HepG2 (cell line): ENCODE results near the gene TMEM250. TPM values are rescaled to one million over a fixed set of nuclear protein-coding genes. Genes with fewer than 3 reads are reported as not detected.
A peak's percentile ranks its signal among the peaks of the same experiment; 100 is the strongest.

ENCODE experiments used
- ATAC-seq: fragments of 200-7000 bp; cut with Tn5 transposase; 3 replicates; pipeline ENCODE4 v1.9.1; 2020; ENCODE audit warnings: mild to moderate bottlenecking, moderate library complexity
- BruUV-seq: library from RNA; stranded (reverse); fragments of 400-500 nt; replicated peaks from 2 replicates; lab custom pipeline; 2021; lab: Mats Ljungman, UMichigan
- CTCF ChIA-PET: fragments of 300-600 bp; formaldehyde crosslinking; extraction: SDS; loops from one replicate; lab custom pipeline; 2021; ENCODE audit warnings: low total read pairs, inconsistent platforms, low intra/inter-chr PET ratio; lab: Yijun Ruan, JAX
- POLR2A ChIA-PET: fragments of 350-600 bp; sonication (Branson Sonifier 250); formaldehyde crosslinking; loops from one replicate; lab custom pipeline; 2020; ENCODE audit warnings: antibody characterized with exemption, inconsistent platforms; lab: Yijun Ruan, JAX
- DNase-seq: peaks from one replicate; pipeline ENCODE4 v3.0.0-alpha.2; 2015; ENCODE audit warnings: low spot score
- FAIRE-seq: peaks from 3 replicates; lab custom pipeline; 2011; peaks lifted over from hg19 to GRCh38; lab: Jason Lieb, UNC
- H2AFZ ChIP-seq: one replicate; pipeline ENCODE4 v1.6.1; 2011; ENCODE audit warnings: low read length, inconsistent platforms
- H3K27ac ChIP-seq: fragments of 300-600 bp; 3 replicates; pipeline ENCODE4 v1.8.0; 2011; ENCODE audit warnings: mixed run types, mild to moderate bottlenecking, mixed read lengths, low read length, inconsistent platforms; ENCODE audit not compliant: insufficient read depth; ENCODE audit errors: extremely low read length
- H3K27me3 ChIP-seq, 2 experiments: fragments of 200-600 bp in 1 of 2; 2 replicates in 1 of 2; 3 replicates in 1 of 2; pipeline versions ENCODE4 v1.6.0 to v1.8.0; 2011; ENCODE audit warnings: low read length in 2 of 2, mild to moderate bottlenecking in 2 of 2, moderate library complexity in 2 of 2, inconsistent platforms in 1 of 2; ENCODE audit not compliant: insufficient read depth in 2 of 2, control insufficient read depth in 1 of 2
- H3K36me3 ChIP-seq, 2 experiments: fragments of 200-600 bp in 1 of 2; replicated peaks in 1 of 2; 2 replicates in 1 of 2; 3 replicates in 1 of 2; pipeline versions ENCODE4 v1.5.1 to v1.8.0; 2011; ENCODE audit warnings: low read length in 2 of 2, inconsistent platforms in 1 of 2; ENCODE audit not compliant: insufficient read depth in 2 of 2, control insufficient read depth in 1 of 2
- H3K4me1 ChIP-seq: 2 replicates; pipeline ENCODE4 v1.5.1; 2012; ENCODE audit warnings: low read length, inconsistent platforms; ENCODE audit not compliant: insufficient read depth
- H3K4me2 ChIP-seq: 2 replicates; pipeline ENCODE4 v1.6.0; 2011; ENCODE audit warnings: low read depth, low read length, inconsistent platforms
- H3K4me3 ChIP-seq, 3 experiments: fragments of 200-600 bp in 1 of 3; sonication (generic), shearing (Covaris generic) in 1 of 3; replicated peaks in 1 of 3; 2 replicates each; pipeline ENCODE4 v1.5.1; 2011 to 2016; ENCODE audit warnings: low read length in 3 of 3, inconsistent platforms in 2 of 3, low read depth in 2 of 3, mild to moderate bottlenecking in 2 of 3, control low read depth in 1 of 3, mixed read lengths in 1 of 3; ENCODE audit not compliant: insufficient read depth in 1 of 3
- H3K79me2 ChIP-seq: one replicate; pipeline ENCODE4 v1.6.1; 2011; ENCODE audit warnings: low read length, inconsistent platforms; ENCODE audit not compliant: insufficient read depth
- H3K9ac ChIP-seq: 2 replicates; pipeline ENCODE4 v1.6.0; 2011; ENCODE audit warnings: mild to moderate bottlenecking, low read depth, low read length, inconsistent platforms; ENCODE audit not compliant: insufficient read depth
- H3K9me3 ChIP-seq: 2 replicates; pipeline ENCODE4 v1.5.1; 2012; ENCODE audit warnings: mild to moderate bottlenecking, low read length
- H4K20me1 ChIP-seq: 2 replicates; pipeline ENCODE4 v1.6.0; 2011; ENCODE audit warnings: inconsistent platforms, mild to moderate bottlenecking, low read length, moderate library complexity; ENCODE audit not compliant: insufficient read depth
- AGO2 ChIP-seq: fragments of 200-400 bp; formaldehyde crosslinking; optimal IDR thresholded peaks from 2 replicates; pipeline ENCODE3; 2017; ENCODE audit warnings: mild to moderate bottlenecking, low read depth, low read length, moderate library complexity
- AKAP8 ChIP-seq: sonication (generic); formaldehyde crosslinking; IDR thresholded peaks from 2 replicates; pipeline ENCODE4 v1.5.1; 2020; ENCODE audit warnings: mild to moderate bottlenecking, missing genetic modification reagents
- ATF4 ChIP-seq, 2 experiments: fragments of 450-650 bp in 1 of 2; sonication (generic) in 1 of 2; formaldehyde crosslinking; IDR thresholded peaks; 2 replicates each; pipeline versions ENCODE4 v1.5.0 to v1.8.0; 2020 to 2022; ENCODE audit warnings: mild to moderate bottlenecking in 1 of 2, missing genetic modification reagents in 1 of 2
- GABPB1 ChIP-seq: IDR thresholded peaks from 2 replicates; pipeline ENCODE4 v1.6.1; 2016; ENCODE audit warnings: mild to moderate bottlenecking, missing genetic modification reagents, moderate library complexity, missing compliant biosample characterization
- JUNB ChIP-seq: sonication (generic); formaldehyde crosslinking; IDR thresholded peaks from 2 replicates; pipeline ENCODE4 v1.8.0; 2022; ENCODE audit warnings: missing genetic modification reagents, mild to moderate bottlenecking, borderline replicate concordance
- NFIC ChIP-seq: IDR thresholded peaks from 2 replicates; pipeline ENCODE4 v1.6.1; 2012; ENCODE audit warnings: mild to moderate bottlenecking, low read length, inconsistent platforms
- PHF8 ChIP-seq: sonication (generic); formaldehyde crosslinking; IDR thresholded peaks from 2 replicates; pipeline ENCODE4 v1.5.0; 2020; ENCODE audit warnings: missing genetic modification reagents
- PPARG ChIP-seq: conservative IDR thresholded peaks from 2 replicates; pipeline ENCODE4 v1.6.1; 2016; ENCODE audit warnings: missing biosample characterization, missing genetic modification reagents
- REL ChIP-seq: sonication (generic); formaldehyde crosslinking; conservative IDR thresholded peaks from 2 replicates; pipeline ENCODE4 v1.8.0; 2022; ENCODE audit warnings: mild to moderate bottlenecking, missing genetic modification reagents, moderate library complexity
- SOX13 ChIP-seq, 3 experiments: fragments of 450-650 bp in 1 of 3; sonication (generic) in 1 of 3; formaldehyde crosslinking in 1 of 3; IDR thresholded peaks in 2 of 3; conservative IDR thresholded peaks in 1 of 3; 2 replicates each; pipeline versions ENCODE4 v1.5.0 to v1.6.1; 2016 to 2020; ENCODE audit warnings: antibody characterized with exemption in 1 of 3, mild to moderate bottlenecking in 1 of 3, missing compliant biosample characterization in 1 of 3, missing genetic modification reagents in 1 of 3, moderate library complexity in 1 of 3
- TERF1 ChIP-seq: sonication (generic); formaldehyde crosslinking; IDR thresholded peaks from 2 replicates; pipeline ENCODE4 v1.8.0; 2022; ENCODE audit warnings: mild to moderate bottlenecking, missing genetic modification reagents, moderate library complexity
- ZBTB38 ChIP-seq: sonication (generic); formaldehyde crosslinking; IDR thresholded peaks from 2 replicates; pipeline ENCODE4 v1.5.1; 2020; ENCODE audit warnings: mild to moderate bottlenecking, missing genetic modification reagents
- ZNF34 ChIP-seq: sonication (generic); formaldehyde crosslinking; IDR thresholded peaks from 2 replicates; pipeline ENCODE4 v1.4.0; 2020; ENCODE audit warnings: mild to moderate bottlenecking, missing genetic modification reagents, borderline replicate concordance
- ZNF451 ChIP-seq: sonication (generic); formaldehyde crosslinking; IDR thresholded peaks from 2 replicates; pipeline ENCODE4 v1.5.0; 2020; ENCODE audit warnings: mild to moderate bottlenecking, missing genetic modification reagents
- ZNF512B ChIP-seq: sonication (generic); formaldehyde crosslinking; IDR thresholded peaks from 2 replicates; pipeline ENCODE4 v1.5.1; 2020; ENCODE audit warnings: missing genetic modification reagents, mild to moderate bottlenecking, borderline replicate concordance
- ZNF7 ChIP-seq: IDR thresholded peaks from 2 replicates; pipeline ENCODE4 v1.6.1; 2016; ENCODE audit warnings: missing biosample characterization, missing genetic modification reagents
- ZNF800 ChIP-seq: sonication (generic); formaldehyde crosslinking; IDR thresholded peaks from 2 replicates; pipeline ENCODE4 v1.4.0; 2020; ENCODE audit warnings: missing genetic modification reagents
- WGBS: methylation state at CpG from one replicate; pipeline ENCODE4 v1.1.6; 2017; ENCODE audit warnings: low lambda C conversion rate; 5-methylcytosine and 5-hydroxymethylcytosine counted together
- in situ Hi-C: cut with HindIII; loops from 2 replicates; pipeline ENCODE4 v1.10.0; 2017; ENCODE audit warnings: low pct_unique_long_range_greater_than_20kb; ENCODE audit not compliant: extremely low pct_ligation_motif_present
- intact Hi-C: fragments of 100-400 bp; cut with micrococcal nuclease; formaldehyde crosslinking; loops from one replicate; pipeline ENCODE4 v1.10.0; 2022; ENCODE audit not compliant: unreplicated experiment
- polyA plus RNA-seq, 8 experiments: library from polyadenylated mRNA; depleted of rRNA in 3 of 8; stranded (reverse) in 7 of 8; unstranded in 1 of 8; fragments of >200 nt; fragmentation: Illumina TruSeq in 4 of 8; extraction: Trizol in 4 of 8; gene quantifications; 2 replicates each; pipeline versions ENCODE4 v1.2.1 to v1.2.3, GENCODE V29; 2011 to 2016; ENCODE audit warnings: low read depth in 4 of 8, missing spikeins in 1 of 8, mixed read lengths in 1 of 8; ENCODE audit not compliant: insufficient read depth in 1 of 8
- total RNA-seq, 5 experiments: library from RNA; depleted of rRNA; stranded (reverse); fragments of >200 nt; fragmentation: Illumina TruSeq; extraction: Trizol; gene quantifications; 2 replicates each; pipeline ENCODE4 v1.2.3, GENCODE V29; 2016; ENCODE audit warnings: low read depth in 1 of 5

The TMEM250 gene
- total and polyA plus RNA-seq, 2 of the 13 experiments (the other 11 are each of a cell fraction or from before 2014, with no cell fraction given), result 5.5 to 13.9 TPM

GRCh38 chr9:136120438-136120844 lies 1.8 kb upstream of the TMEM250 start:
- Histone ChIP-seq H3K9ac (no peak overlapping the region), H3K9me3 (peaks cover 6% of the 10 kb centered on the region; the same call in 1 of the 2 replicates), H4K20me1 (0 out of 2 replicates have a peak, but pooled peaks cover 2% of the 10 kb centered on the region), H2AFZ (no peak overlapping the region), H3K27me3 (0 out of 5 replicates have a peak, but pooled peaks cover 0 to 13% of the 10 kb centered on the region in 2 experiments), H3K4me1 (peaks cover 40% of the 10 kb centered on the region), H3K79me2 (no peaks in the 10 kb centered on the region), H3K4me2 (peak overlapping the region; percentile 96), H3K27ac (peak overlapping the region; percentile 96), H3K36me3 (no peaks in the 10 kb centered on the region), H3K4me3 (peak overlapping the region in 1 of 3 experiments; percentile 83; a peak in 3 of 6 replicates)
- ATAC-seq (no peak), FAIRE-seq (no peak), DNase-seq (no peak)
- in situ Hi-C loops, result loop anchor here (10.0 kb wide), 1 partner anchor 256 kb away; no protein-coding TSS in a partner anchor
- ChIA-PET POLR2A (interaction anchor here (0.9 to 3.4 kb wide), 8 partner anchors 15 to 159 kb away, joined by 3 to 41 read pairs (median 6); partner anchors contain the start of gene UBAC1), CTCF (interaction anchor here (1.7 kb wide), 1 partner anchor 256 kb away, joined by 5 read pairs; no protein-coding TSS in a partner anchor)
- 51% methylated on average over 10 of the region's 18 CpGs for WGBS
- BruUV-seq, result no TSS peak
- intact Hi-C loops, result no loop called here
- TF ChIP-seq AGO2 (peak; percentile 80), PHF8 (CRISPR knock-in tag) (no peak), GABPB1 (CRISPR knock-in tag) (no peak), SOX13 (IDR thresholded peaks at IDR 0.05) (no peak), SOX13 (CRISPR knock-in tag; conservative IDR thresholded peaks at IDR 0.05 in 1 of 2, IDR thresholded peaks at IDR 0.05 in 1 of 2) (no peak), ZNF451 (CRISPR knock-in tag) (0 out of 2 replicates have a peak, but pooled peaks have one; percentile 9), JUNB (CRISPR knock-in tag) (no peak), ZBTB38 (0 out of 2 replicates have a peak, but pooled peaks have one; percentile 45), AKAP8 (CRISPR knock-in tag) (peak; percentile 84), ATF4 (CRISPR knock-in tag; IDR thresholded peaks at IDR 0.05) (no peak), NFIC (no peak), ZNF7 (CRISPR knock-in tag) (no peak), ZNF34 (CRISPR knock-in tag) (no peak), REL (no peak), ZNF512B (CRISPR knock-in tag) (no peak), TERF1 (no peak), ZNF800 (CRISPR knock-in tag) (no peak), PPARG (no peak)
